ENCODE data around the gene FAM83E.

DNA sequence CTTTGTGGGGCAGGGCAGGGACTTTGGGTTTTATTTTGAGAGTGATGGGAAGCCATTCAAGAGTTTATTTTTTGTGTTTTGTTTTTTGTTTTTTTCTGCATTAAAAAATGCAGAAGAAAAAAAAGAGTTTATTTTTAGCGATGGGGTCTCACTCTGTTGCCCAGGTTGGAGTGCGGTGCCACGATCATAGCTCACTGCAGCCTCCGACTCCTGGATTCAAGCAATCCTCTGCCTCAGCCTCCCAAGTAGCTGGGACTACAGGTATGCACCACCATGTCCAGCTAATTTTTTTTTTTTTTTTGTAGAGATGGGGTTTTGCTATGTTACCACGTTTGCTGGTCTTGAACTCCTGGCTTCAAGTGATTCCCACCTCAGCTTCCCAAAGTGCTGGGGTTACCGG lies 43.6 kb upstream of the FAM83E start:
- TF ChIP-seq CTCF (conservative IDR thresholded peaks at IDR 0.05; ENCODE audit: low read depth in 2 of 2) (no peak), JUNB (IDR thresholded peaks at IDR 0.05; ENCODE audit: unreplicated experiment) (no peak), EZH2 (IDR thresholded peaks at IDR 0.05; ENCODE audit: low read depth, unreplicated experiment) (no peak), POLR2AphosphoS5 (IDR thresholded peaks at IDR 0.05; ENCODE audit: low read depth) (no peak), EZH2phosphoT487 (IDR thresholded peaks at IDR 0.05; ENCODE audit: unreplicated experiment) (no peak), NANOG (IDR thresholded peaks at IDR 0.05; ENCODE audit: borderline replicate concordance) (no peak), CREB1 (CRISPR knock-in tag; IDR thresholded peaks at IDR 0.05; ENCODE audit: low read depth) (no peak), ZNF331 (CRISPR knock-in tag; IDR thresholded peaks at IDR 0.05; ENCODE audit: low read depth) (no peak), STAT1 (IDR thresholded peaks at IDR 0.05; ENCODE audit: unreplicated experiment) (no peak), ZNF114 (CRISPR knock-in tag; IDR thresholded peaks at IDR 0.05) (no peak), ZNF462 (CRISPR knock-in tag; IDR thresholded peaks at IDR 0.05) (no peak)
- TF ChIP-seq, protein P1, sequence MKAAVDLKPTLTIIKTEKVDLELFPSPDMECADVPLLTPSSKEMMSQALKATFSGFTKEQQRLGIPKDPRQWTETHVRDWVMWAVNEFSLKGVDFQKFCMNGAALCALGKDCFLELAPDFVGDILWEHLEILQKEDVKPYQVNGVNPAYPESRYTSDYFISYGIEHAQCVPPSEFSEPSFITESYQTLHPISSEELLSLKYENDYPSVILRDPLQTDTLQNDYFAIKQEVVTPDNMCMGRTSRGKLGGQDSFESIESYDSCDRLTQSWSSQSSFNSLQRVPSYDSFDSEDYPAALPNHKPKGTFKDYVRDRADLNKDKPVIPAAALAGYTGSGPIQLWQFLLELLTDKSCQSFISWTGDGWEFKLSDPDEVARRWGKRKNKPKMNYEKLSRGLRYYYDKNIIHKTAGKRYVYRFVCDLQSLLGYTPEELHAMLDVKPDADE (IDR thresholded peaks at IDR 0.05) = no peak
- TF ChIP-seq, protein P2, sequence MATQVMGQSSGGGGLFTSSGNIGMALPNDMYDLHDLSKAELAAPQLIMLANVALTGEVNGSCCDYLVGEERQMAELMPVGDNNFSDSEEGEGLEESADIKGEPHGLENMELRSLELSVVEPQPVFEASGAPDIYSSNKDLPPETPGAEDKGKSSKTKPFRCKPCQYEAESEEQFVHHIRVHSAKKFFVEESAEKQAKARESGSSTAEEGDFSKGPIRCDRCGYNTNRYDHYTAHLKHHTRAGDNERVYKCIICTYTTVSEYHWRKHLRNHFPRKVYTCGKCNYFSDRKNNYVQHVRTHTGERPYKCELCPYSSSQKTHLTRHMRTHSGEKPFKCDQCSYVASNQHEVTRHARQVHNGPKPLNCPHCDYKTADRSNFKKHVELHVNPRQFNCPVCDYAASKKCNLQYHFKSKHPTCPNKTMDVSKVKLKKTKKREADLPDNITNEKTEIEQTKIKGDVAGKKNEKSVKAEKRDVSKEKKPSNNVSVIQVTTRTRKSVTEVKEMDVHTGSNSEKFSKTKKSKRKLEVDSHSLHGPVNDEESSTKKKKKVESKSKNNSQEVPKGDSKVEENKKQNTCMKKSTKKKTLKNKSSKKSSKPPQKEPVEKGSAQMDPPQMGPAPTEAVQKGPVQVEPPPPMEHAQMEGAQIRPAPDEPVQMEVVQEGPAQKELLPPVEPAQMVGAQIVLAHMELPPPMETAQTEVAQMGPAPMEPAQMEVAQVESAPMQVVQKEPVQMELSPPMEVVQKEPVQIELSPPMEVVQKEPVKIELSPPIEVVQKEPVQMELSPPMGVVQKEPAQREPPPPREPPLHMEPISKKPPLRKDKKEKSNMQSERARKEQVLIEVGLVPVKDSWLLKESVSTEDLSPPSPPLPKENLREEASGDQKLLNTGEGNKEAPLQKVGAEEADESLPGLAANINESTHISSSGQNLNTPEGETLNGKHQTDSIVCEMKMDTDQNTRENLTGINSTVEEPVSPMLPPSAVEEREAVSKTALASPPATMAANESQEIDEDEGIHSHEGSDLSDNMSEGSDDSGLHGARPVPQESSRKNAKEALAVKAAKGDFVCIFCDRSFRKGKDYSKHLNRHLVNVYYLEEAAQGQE (IDR thresholded peaks at IDR 0.05; ENCODE audit: unreplicated experiment) = no peak
